Measurements from ENCODE around the gene MRPL45. TPM values are rescaled to one million over a fixed set of nuclear protein-coding genes. Genes with fewer than 3 reads are reported as not detected.

Gene MRPL45
- total and polyA plus RNA-seq, 4 donors, result 16.9 to 22.2 (median 19.0) TPM

GRCh38 chr17:38339891-38340290 lies 42.9 kb downstream of the MRPL45 start:
- no peak overlapping the region for H3K9ac ChIP-seq (ENCODE audit: low read depth in 1 of 2, low read length in 2 of 2)
- no peak overlapping the region for H3K27ac ChIP-seq (ENCODE audit: low read depth in 1 of 2, low read length in 2 of 2)
- no peaks in the 10 kb centered on the region for H3K27me3 ChIP-seq (ENCODE audit: control insufficient read depth in 4 of 4, insufficient read depth in 4 of 4, low read length in 3 of 4)
- no peak for TF ChIP-seq MAX (IDR thresholded peaks at IDR 0.05)
- H3K36me3 ChIP-seq (ENCODE audit: control insufficient read depth in 4 of 4, insufficient read depth in 3 of 4, low read depth in 1 of 4, low read length in 3 of 4), result no peaks in the 10 kb centered on the region
- peaks cover 0 to 6% (median 3%) of the 10 kb centered on the region in 4 donors for H3K4me1 ChIP-seq (ENCODE audit: control insufficient read depth in 4 of 4, insufficient read depth in 4 of 4, low read length in 3 of 4)
- H3K4me3 ChIP-seq (ENCODE audit: low read depth in 1 of 3, low read length in 3 of 3), result no peak overlapping the region
- DNase-seq (ENCODE audit: low spot score), result no peak
- H3K9me3 ChIP-seq (ENCODE audit: control insufficient read depth in 4 of 4, low read length in 3 of 4), result no peaks in the 10 kb centered on the region

DNA sequence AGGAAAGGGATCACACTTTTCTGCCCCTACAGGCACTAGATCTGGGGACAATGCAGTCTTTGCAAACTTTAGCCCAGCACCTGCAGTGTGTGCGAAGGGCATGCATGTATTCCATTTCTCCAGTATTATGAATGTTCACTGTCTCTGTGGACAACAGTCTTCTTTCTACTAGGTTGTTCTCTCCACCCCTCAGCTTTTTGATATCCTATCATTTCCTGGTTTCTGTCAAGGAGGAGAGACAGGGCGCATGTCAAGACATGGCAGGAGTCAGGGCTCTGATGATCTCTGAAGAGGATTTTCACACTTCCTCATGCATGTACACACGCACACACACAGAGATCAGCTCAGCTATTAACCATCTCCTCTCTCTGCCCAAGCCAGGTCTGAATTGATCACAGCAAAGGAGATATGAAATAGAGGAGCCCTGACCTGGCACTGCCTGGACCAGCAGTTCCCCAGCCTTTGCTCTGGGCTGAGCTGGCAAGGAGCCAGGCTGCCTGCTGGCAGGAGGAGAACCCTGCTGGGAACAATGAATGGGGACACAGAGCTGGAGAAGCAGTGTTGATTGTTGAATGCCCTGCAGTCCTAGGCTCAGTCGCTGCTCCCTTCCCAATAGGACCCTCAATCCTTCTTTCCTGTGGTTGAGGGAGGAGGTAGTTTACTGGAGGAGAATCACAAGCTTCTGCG lies 44.2 kb downstream of the MRPL45 start:
- DNase-seq (ENCODE audit: low spot score), result no peak
- WGBS, result 61% methylated on average over 5 of the region's 5 CpGs
- no peak overlapping the region for H3K9ac ChIP-seq (ENCODE audit: low read depth in 1 of 2, low read length in 2 of 2)
- peaks cover 0 to 6% (median 3%) of the 10 kb centered on the region in 4 donors for H3K4me1 ChIP-seq (ENCODE audit: control insufficient read depth in 4 of 4, insufficient read depth in 4 of 4, low read length in 3 of 4)
- no peak overlapping the region for H3K27ac ChIP-seq (ENCODE audit: low read depth in 1 of 2, low read length in 2 of 2)
- H3K27me3 ChIP-seq (ENCODE audit: control insufficient read depth in 4 of 4, insufficient read depth in 4 of 4, low read length in 3 of 4), result no peaks in the 10 kb centered on the region
- no peaks in the 10 kb centered on the region for H3K36me3 ChIP-seq (ENCODE audit: control insufficient read depth in 4 of 4, insufficient read depth in 3 of 4, low read depth in 1 of 4, low read length in 3 of 4)
- TF ChIP-seq MAX (IDR thresholded peaks at IDR 0.05) (no peak), CTCF (IDR thresholded peaks at IDR 0.05; ENCODE audit: low read depth, low read length, missing input control) (peak; percentile 11)
- no peak overlapping the region for H3K4me3 ChIP-seq (ENCODE audit: low read depth in 1 of 3, low read length in 3 of 3)
- no peaks in the 10 kb centered on the region for H3K9me3 ChIP-seq (ENCODE audit: control insufficient read depth in 4 of 4, low read length in 3 of 4)

- Histone ChIP-seq H3K9me3 (ENCODE audit: control insufficient read depth in 4 of 4, low read length in 3 of 4) (no peaks in the 10 kb centered on the region), H3K27ac (ENCODE audit: low read depth in 1 of 2, low read length in 2 of 2) (no peak overlapping the region), H3K4me3 (ENCODE audit: low read depth in 1 of 3, low read length in 3 of 3) (no peak overlapping the region), H3K4me1 (ENCODE audit: control insufficient read depth in 4 of 4, insufficient read depth in 4 of 4, low read length in 3 of 4) (peaks cover 0 to 6% (median 3%) of the 10 kb centered on the region in 4 donors), H3K36me3 (ENCODE audit: control insufficient read depth in 4 of 4, insufficient read depth in 3 of 4, low read depth in 1 of 4, low read length in 3 of 4) (no peaks in the 10 kb centered on the region), H3K27me3 (ENCODE audit: control insufficient read depth in 4 of 4, insufficient read depth in 4 of 4, low read length in 3 of 4) (no peaks in the 10 kb centered on the region), H3K9ac (ENCODE audit: low read depth in 1 of 2, low read length in 2 of 2) (no peak overlapping the region)
- 88% methylated on average over 18 of the region's 18 CpGs for WGBS
- no peak for DNase-seq (ENCODE audit: low spot score)
- no peak for TF ChIP-seq TAF1 (conservative IDR thresholded peaks at IDR 0.05)
- no peak for TF ChIP-seq HNF4G (IDR thresholded peaks at IDR 0.05)
- no peak for TF ChIP-seq FOXA2 (IDR thresholded peaks at IDR 0.05)
- TF ChIP-seq FOXA1 (IDR thresholded peaks at IDR 0.05), result no peak
- TF ChIP-seq MAX (IDR thresholded peaks at IDR 0.05), result no peak
- no peak for TF ChIP-seq YY1 (IDR thresholded peaks at IDR 0.05)
- no peak for TF ChIP-seq RXRA (IDR thresholded peaks at IDR 0.05)
- TF ChIP-seq NR2F2 (IDR thresholded peaks at IDR 0.05), result no peak
- TF ChIP-seq JUND (IDR thresholded peaks at IDR 0.05), result no peak
- no peak for TF ChIP-seq ZBTB33 (IDR thresholded peaks at IDR 0.05)
- TF ChIP-seq RAD21 (IDR thresholded peaks at IDR 0.05), result no peak
- no peak for TF ChIP-seq HNF4A (conservative IDR thresholded peaks at IDR 0.05)
- TF ChIP-seq GABPA (IDR thresholded peaks at IDR 0.05 in 1 of 2, conservative IDR thresholded peaks at IDR 0.05 in 1 of 2), result no peak
- TF ChIP-seq, protein P1, sequence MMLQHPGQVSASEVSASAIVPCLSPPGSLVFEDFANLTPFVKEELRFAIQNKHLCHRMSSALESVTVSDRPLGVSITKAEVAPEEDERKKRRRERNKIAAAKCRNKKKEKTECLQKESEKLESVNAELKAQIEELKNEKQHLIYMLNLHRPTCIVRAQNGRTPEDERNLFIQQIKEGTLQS (IDR thresholded peaks at IDR 0.05), result no peak
- TF ChIP-seq SP1 (IDR thresholded peaks at IDR 0.05), result no peak
- TF ChIP-seq EGR1 (IDR thresholded peaks at IDR 0.05; ENCODE audit: low read depth in 2 of 2), result no peak
- TF ChIP-seq, protein P2, sequence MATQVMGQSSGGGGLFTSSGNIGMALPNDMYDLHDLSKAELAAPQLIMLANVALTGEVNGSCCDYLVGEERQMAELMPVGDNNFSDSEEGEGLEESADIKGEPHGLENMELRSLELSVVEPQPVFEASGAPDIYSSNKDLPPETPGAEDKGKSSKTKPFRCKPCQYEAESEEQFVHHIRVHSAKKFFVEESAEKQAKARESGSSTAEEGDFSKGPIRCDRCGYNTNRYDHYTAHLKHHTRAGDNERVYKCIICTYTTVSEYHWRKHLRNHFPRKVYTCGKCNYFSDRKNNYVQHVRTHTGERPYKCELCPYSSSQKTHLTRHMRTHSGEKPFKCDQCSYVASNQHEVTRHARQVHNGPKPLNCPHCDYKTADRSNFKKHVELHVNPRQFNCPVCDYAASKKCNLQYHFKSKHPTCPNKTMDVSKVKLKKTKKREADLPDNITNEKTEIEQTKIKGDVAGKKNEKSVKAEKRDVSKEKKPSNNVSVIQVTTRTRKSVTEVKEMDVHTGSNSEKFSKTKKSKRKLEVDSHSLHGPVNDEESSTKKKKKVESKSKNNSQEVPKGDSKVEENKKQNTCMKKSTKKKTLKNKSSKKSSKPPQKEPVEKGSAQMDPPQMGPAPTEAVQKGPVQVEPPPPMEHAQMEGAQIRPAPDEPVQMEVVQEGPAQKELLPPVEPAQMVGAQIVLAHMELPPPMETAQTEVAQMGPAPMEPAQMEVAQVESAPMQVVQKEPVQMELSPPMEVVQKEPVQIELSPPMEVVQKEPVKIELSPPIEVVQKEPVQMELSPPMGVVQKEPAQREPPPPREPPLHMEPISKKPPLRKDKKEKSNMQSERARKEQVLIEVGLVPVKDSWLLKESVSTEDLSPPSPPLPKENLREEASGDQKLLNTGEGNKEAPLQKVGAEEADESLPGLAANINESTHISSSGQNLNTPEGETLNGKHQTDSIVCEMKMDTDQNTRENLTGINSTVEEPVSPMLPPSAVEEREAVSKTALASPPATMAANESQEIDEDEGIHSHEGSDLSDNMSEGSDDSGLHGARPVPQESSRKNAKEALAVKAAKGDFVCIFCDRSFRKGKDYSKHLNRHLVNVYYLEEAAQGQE (IDR thresholded peaks at IDR 0.05), result no peak
These were observed 46.1 kb downstream of the MRPL45 start for GRCh38 chr17:38342886-38343607.

Measured in liver (tissue), 9 donors.